GM19328 (cell line): ENCODE results near the gene SLC16A10.
"Not testable (repeated sequence)": the region's sequence is repeated elsewhere in the genome, so short reads cannot be mapped to it uniquely, and the experiment has no call there.

Experiments used
- ATAC-seq: cut with Tn5 transposase; IDR thresholded peaks from one replicate; pipeline ENCODE4 v1.9.1; 2021; ENCODE audit warnings: mild to moderate bottlenecking, moderate library complexity; ENCODE audit not compliant: unreplicated experiment

Gene SLC16A10

DNA sequence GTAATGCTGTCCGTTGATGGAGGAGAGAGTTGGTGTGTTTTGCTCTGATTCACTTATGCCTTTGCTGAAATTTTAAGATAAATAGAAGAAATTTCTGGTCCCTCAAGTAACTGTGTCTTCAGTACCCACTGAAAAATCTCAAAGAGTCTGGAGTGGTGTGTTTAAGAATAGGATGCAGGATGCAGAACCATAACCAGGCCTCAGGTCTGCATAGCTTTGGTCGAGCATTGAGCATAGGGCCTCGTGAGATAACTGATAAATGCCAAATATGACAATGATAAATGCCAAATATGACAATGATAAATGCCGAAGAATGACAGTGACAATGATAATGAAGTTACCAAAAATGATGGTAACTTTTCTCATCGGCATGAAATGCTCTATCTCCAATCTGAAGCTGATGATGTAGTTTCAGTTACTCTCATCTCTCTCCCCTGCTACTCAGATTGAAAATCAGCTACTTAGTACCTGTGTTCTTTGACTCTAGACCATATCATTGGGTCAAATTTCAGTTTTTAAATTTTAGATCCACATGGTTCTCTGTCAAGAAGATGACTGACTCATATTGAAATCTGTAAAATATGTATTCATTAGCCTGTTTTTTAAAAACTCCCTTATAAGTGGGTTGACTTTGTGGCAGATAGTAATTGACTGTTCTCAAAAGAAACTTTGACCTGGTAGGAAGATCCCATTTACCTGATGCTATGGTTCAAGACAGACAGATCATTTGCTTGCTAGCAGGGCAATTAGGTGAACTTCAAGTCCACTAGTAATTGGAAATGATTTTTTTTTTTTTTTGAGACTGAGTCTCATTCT, 96.6 kb downstream of the SLC16A10 start:
- ATAC-seq: no peak

DNA sequence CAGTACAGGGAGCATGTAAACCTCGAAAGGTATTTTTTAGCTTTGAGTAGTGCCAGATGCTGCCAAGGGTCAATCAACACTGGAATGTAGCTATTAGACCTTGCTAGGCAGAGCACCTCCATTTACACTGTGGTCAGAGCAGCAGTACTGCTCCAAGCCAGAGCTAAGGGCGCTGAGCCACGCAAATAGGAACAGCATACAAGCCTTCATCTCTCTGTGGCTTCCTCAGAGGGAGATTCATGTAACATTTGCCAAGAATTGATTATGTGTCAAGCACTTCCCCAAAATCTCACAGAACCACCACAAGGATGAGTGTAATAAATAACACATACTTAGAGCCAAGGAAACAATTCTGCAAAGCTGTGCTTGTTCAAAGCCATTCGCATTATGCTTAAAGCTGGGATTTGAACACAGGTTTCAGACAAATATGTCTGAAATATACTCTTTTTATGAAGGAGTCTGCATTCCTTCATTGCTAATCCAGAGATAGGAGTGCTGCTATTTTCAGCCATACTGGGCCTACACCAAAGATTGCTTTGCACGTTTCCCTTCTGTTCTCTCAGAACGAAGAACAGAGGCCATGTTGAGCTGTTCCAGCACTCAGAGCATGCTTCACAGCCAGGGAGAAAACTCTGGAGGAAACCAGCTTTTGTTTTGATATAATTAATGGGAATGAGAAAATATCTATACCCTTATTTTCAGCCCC, 97.7 kb downstream of the SLC16A10 start:
- no peak for ATAC-seq

- no peak for ATAC-seq
Observed at GRCh38 chr6:111185954-111186353, 98.7 kb downstream of the SLC16A10 start.

DNA sequence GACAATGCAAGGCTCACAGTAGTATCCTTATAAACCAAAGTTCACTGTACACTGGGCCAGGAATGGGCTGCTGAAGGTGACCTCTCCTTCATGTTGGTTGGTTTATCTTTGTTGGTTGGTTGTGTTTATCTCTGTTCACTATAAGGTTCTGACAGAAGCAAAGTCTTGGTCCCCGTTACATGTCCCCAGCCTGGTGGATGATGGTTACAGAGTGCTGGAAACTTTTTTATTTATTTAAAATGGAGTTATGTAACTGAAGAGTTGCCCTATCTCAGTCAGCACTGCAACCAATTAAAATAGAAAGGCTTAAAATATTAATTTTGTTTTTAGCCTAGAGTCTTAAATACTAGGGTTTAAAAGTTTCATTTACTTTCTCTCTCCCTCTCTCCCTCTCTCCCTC, 100.6 kb downstream of the SLC16A10 start:
- no peak for ATAC-seq

DNA sequence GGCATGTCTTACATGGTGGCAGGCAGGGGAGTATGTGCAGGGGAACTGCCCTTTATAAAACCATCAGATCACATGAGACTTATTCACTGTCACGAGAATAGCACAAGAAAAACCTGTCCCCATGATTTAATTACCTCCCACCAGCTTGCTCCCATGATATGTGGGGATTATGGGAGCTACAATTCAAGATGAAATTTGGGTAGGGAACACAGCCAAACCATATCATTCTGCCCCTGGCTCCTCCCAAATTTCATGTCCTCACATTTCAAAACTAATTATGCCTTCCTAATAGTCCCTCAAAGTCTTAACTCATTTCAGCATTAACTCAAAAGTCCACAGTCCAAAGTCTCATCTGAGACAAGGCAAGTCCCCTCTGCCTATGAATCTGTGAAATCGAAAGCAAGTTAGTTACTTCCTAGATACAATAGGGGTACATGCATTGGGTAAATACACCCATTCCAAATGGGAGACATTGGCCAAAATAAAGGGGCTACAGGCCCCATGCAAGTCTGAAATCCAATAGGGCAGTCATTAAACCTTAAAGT, 102.4 kb downstream of the SLC16A10 start:
- not testable (repeated sequence) for ATAC-seq

GRCh38 chr6:111190637-111191036, 103.3 kb downstream of the SLC16A10 start:
- ATAC-seq: no peak

- ATAC-seq: not testable (repeated sequence)
Observed at GRCh38 chr6:111191136-111191535, 103.8 kb downstream of the SLC16A10 start.

DNA sequence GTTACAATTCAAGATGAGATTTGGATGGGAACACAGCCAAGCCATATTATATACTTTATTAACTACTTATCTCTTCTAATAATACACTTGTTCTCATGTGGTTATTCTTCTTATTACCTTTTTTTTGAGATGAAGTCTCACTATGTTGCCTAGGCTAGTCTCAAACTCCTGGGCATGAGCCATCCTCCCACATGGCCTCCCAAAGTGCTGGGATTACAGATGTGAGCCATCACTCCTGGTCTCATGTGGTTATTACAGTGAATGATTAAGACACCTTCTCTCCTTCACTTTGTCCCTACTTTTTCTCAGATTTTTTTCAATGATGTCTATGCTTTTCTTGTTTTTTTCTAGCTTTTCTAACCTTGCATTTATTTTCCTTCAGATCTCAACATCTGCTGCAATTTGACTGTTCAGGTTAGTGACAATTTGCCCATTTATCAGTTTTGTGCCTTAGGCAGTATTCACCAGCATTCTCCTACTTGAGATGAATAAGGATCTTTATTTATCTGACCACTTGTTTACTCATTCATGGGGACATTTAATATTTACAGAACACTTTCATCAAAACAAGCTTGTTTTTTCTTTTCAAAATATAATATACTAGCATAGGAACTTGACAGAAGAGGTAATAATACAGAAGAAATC, 105.7 kb downstream of the SLC16A10 start:
- ATAC-seq: no peak

- ATAC-seq: no peak
Observed at GRCh38 chr6:111195656-111196055, 108.4 kb downstream of the SLC16A10 start.

DNA sequence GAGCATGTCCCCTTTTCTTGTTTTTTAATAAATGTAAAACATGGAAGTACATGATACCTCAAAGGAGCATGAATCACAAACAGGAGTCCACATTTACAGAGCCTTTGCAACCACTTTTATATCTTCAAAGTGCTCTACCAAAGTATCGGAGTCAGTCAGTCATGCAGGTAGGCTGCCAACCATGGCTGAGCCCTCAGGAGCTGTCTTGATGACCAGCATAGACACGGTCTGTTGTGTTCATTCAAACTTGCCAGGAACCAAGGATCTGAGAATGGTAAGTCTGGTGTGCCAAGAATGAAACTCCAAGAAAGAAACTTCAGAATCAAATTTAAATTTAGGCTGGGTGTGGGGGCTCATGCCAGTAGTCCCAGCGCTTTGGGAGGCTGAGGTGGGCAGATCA, 111.5 kb downstream of the SLC16A10 start:
- no peak for ATAC-seq

GRCh38 chr6:111199935-111200334, 112.6 kb downstream of the SLC16A10 start:
- no peak for ATAC-seq

GRCh38 chr6:111200350-111201243, 113.3 kb downstream of the SLC16A10 start:
- ATAC-seq: no peak

GRCh38 chr6:111201244-111201554, 113.9 kb downstream of the SLC16A10 start:
- ATAC-seq: no peak

GRCh38 chr6:111201764-111202163, 114.5 kb downstream of the SLC16A10 start:
- ATAC-seq: no peak

DNA sequence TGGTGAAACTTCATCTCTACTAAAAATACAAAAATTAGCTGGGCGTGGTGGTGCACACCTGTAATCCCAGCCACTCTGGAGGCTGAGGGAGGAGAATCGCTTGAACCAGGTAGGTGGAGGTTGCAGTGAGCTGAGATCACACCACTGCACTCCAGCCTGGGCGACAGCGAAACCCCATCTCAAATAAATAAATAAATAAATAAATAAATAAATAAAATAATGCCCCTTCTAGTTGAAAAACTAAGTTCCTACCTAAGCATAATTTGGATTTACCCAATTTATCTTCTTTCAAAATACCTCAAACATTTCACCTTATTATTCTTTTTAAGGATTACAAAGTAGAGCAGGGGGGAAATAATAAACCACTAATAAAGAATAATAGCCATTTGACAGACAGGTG, 116.2 kb downstream of the SLC16A10 start:
- ATAC-seq: not testable (repeated sequence)

DNA sequence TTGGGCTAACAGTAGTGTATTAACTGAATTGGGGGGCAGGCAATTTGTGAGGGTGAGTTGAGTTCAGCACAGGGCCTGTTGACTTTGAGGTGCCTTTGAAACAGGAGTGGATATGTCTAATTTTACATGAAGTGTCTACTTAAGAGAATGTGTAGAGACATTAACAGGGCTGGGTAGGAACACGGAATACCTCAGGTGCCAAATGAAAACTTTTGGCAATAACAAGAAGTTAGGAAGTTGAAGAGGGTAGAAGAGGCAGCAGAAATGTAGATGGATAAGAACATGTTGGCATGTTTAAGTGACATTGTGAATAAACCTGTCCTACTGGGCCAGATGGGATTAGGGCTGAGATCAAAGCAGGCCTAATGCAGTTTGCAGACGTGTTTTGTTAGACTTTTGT, 117.0 kb downstream of the SLC16A10 start:
- no peak for ATAC-seq

- ATAC-seq: no peak
Observed at GRCh38 chr6:111204881-111205280, 117.6 kb downstream of the SLC16A10 start.

DNA sequence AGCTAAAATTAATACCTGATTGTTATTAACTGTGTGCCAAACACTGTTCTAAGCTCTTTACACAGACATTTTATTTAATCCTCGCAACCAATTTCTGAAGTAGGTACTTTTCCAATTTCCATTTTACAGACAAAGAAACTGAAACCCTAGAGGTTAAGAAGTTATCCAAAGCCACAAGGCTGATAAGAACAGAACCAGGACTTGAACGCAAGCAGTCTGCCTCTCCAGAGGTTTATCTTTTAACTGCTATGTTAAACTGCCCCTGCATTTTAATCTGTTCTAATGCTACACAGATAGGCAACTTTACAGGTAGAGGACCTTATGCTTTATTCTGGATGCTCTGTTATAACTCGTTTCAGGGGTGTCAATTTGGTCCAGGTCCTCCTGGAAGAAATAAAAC, 118.2 kb downstream of the SLC16A10 start:
- ATAC-seq: no peak

DNA sequence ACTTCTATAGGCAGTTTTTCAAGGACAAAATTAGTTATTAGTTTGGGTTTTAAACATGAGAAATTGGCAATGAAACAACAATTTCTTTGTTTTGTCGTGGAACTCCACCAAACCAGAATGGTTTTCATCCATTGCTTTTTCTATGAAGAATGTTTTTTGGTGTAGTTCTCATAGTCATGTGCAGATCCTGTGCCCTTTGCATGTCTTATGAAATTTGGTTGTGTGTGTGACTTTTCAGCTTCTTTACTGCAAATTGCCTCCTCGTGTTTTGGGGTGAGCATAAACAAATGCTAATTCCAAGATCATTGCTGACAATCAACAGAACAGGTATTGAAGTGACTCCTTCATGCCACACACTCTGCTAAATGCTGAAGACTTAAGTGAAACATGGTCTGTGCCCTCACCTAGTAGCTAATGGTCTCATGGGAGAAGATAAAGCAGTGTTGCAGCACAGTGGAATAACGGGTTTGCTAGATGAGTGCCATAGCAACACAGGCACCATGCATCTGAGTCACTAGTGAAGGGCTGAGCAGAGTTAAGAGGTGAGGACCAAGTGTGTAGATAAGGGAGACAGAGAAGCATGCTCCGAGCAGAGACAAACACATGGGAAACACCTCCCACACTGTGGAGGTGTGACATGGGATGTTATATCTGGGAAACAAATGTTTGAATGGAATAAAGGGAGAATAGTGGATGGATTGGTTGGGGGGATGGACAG, 120.0 kb downstream of the SLC16A10 start:
- ATAC-seq: no peak

DNA sequence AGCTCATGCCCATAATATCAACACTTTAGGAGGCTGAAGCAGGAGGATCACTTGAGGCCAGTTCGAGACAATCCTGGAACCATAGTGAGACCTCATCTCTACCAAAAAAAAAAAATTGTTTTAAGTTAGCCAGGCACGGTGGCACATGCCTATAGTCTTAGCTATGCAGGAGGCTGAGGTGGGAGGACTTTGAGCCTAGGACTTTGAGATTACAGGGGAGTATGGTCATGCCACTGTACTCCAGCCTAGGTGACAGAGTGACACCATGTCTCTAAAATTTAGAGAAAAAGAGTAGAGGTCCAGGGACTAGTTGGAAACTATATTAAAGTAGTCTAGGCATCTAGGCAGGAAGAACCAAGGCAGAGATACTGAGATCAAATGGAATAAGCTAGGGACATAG, 121.6 kb downstream of the SLC16A10 start:
- no peak for ATAC-seq
